Liver (tissue), 9 donors: ENCODE results near the gene ZDBF2. TPM values are rescaled to one million over a fixed set of nuclear protein-coding genes. Genes with fewer than 3 reads are reported as not detected.

Experiments used
- DNase-seq: peaks from one replicate; pipeline ENCODE4 v3.0.0-alpha.2; 2017; ENCODE audit warnings: low spot score
- H3K27ac ChIP-seq, 2 donors: one replicate each; pipeline ENCODE4 v1.7.0; 2013; ENCODE audit warnings: inconsistent platforms in 2 of 2, low read length in 2 of 2, control low read depth in 1 of 2, low read depth in 1 of 2, mild to moderate bottlenecking in 1 of 2
- H3K27me3 ChIP-seq, 4 donors: one replicate each; pipeline versions ENCODE4 v1.6.1 to v1.7.0; 2013; ENCODE audit warnings: low read length in 3 of 4, inconsistent platforms in 1 of 4, mild to moderate bottlenecking in 1 of 4, moderate library complexity in 1 of 4; ENCODE audit not compliant: control insufficient read depth in 4 of 4, insufficient read depth in 4 of 4
- H3K36me3 ChIP-seq, 4 donors: one replicate each; pipeline versions ENCODE4 v1.6.1 to v1.7.0; 2013; ENCODE audit warnings: low read length in 3 of 4, mild to moderate bottlenecking in 3 of 4, low read depth in 1 of 4, moderate library complexity in 1 of 4; ENCODE audit not compliant: control insufficient read depth in 4 of 4, insufficient read depth in 3 of 4
- H3K4me1 ChIP-seq, 4 donors: one replicate each; pipeline versions ENCODE4 v1.6.1 to v1.7.0; 2013; ENCODE audit warnings: low read length in 3 of 4, mild to moderate bottlenecking in 3 of 4, moderate library complexity in 1 of 4; ENCODE audit not compliant: control insufficient read depth in 4 of 4, insufficient read depth in 4 of 4
- H3K4me3 ChIP-seq, 3 donors: one replicate each; pipeline versions ENCODE4 v1.6.1 to v1.7.0; 2013; ENCODE audit warnings: low read length in 3 of 3, control low read depth in 1 of 3, low read depth in 1 of 3, mild to moderate bottlenecking in 1 of 3
- H3K9ac ChIP-seq, 2 donors: one replicate each; pipeline ENCODE4 v1.7.0; 2013; ENCODE audit warnings: low read length in 2 of 2, mild to moderate bottlenecking in 2 of 2, moderate library complexity in 2 of 2, control low read depth in 1 of 2, low read depth in 1 of 2
- H3K9me3 ChIP-seq, 4 donors: one replicate each; pipeline versions ENCODE4 v1.6.1 to v1.7.0; 2013; ENCODE audit warnings: low read length in 3 of 4; ENCODE audit not compliant: control insufficient read depth in 4 of 4
- ATF3 ChIP-seq: IDR thresholded peaks from 2 replicates; pipeline ENCODE4 v1.6.1; 2016; ENCODE audit warnings: antibody characterized with exemption
- EGR1 ChIP-seq, 2 donors: IDR thresholded peaks; 2 replicates each; pipeline ENCODE4 v1.6.1; 2016 to 2018; ENCODE audit warnings: antibody characterized with exemption in 2 of 2, low read depth in 2 of 2
- FOXA2 ChIP-seq: IDR thresholded peaks from 2 replicates; pipeline ENCODE4 v1.6.1; 2016; ENCODE audit warnings: antibody characterized with exemption
- HNF4A ChIP-seq, 2 donors: conservative IDR thresholded peaks; 2 replicates each; pipeline ENCODE4 v1.6.1; 2016; ENCODE audit warnings: antibody characterized with exemption in 2 of 2, mild to moderate bottlenecking in 2 of 2
- HNF4G ChIP-seq: IDR thresholded peaks from 2 replicates; pipeline ENCODE4 v1.6.1; 2016; ENCODE audit warnings: antibody characterized with exemption
- JUND ChIP-seq, 2 donors: IDR thresholded peaks; 2 replicates each; pipeline ENCODE4 v1.6.1; 2016; ENCODE audit warnings: antibody characterized with exemption in 2 of 2
- MAX ChIP-seq: IDR thresholded peaks from 2 replicates; pipeline ENCODE4 v1.6.1; 2016; ENCODE audit warnings: antibody characterized with exemption
- NR2F2 ChIP-seq: IDR thresholded peaks from 2 replicates; pipeline ENCODE4 v1.6.1; 2016; ENCODE audit warnings: antibody characterized with exemption
- RAD21 ChIP-seq, 2 donors: IDR thresholded peaks; 2 replicates each; pipeline ENCODE4 v1.6.1; 2016; ENCODE audit warnings: antibody characterized with exemption in 2 of 2, mild to moderate bottlenecking in 2 of 2
- REST ChIP-seq: IDR thresholded peaks from 2 replicates; pipeline ENCODE4 v1.6.1; 2016; ENCODE audit warnings: antibody characterized with exemption, mild to moderate bottlenecking
- RXRA ChIP-seq, 2 donors: IDR thresholded peaks; 2 replicates each; pipeline ENCODE4 v1.6.1; 2017 to 2018; ENCODE audit warnings: antibody characterized with exemption in 2 of 2, mild to moderate bottlenecking in 1 of 2
- SP1 ChIP-seq: IDR thresholded peaks from 2 replicates; pipeline ENCODE4 v1.6.1; 2018; ENCODE audit warnings: antibody characterized with exemption, mild to moderate bottlenecking
- ZBTB33 ChIP-seq: IDR thresholded peaks from 2 replicates; pipeline ENCODE4 v1.6.1; 2016; ENCODE audit warnings: antibody characterized with exemption
- WGBS: extraction: QIAGEN DNeasy Blood & Tissue Kit; methylation state at CpG from one replicate; pipeline ENCODE4 v1.1.7; 2013; 5-methylcytosine and 5-hydroxymethylcytosine counted together
- polyA plus RNA-seq, 2 donors: library from polyadenylated mRNA; stranded (reverse) in 1 of 2; unstranded in 1 of 2; fragments of 200-250 nt in 1 of 2; fragments of >200 nt in 1 of 2; fragmentation: Nextera tagmentation in 1 of 2; extraction: Ambion mirVana in 1 of 2; gene quantifications; one replicate each; pipeline versions ENCODE4 v1.2.1 to v1.2.3, GENCODE V29; 2013 to 2015
- total RNA-seq, 2 donors: library from RNA; depleted of rRNA; stranded (reverse); fragments of >200 nt; gene quantifications; one replicate each; pipeline ENCODE4 v1.2.3, GENCODE V29; 2014
- donor health status: healthy.
- donor health status: healthy.
- donor health status: healthy.
- donor health status: healthy.
- donor health status: healthy.

The ZDBF2 gene
- total and polyA plus RNA-seq, 4 donors: 0.97 to 5.9 (median 1.9) TPM

GRCh38 chr2:206253125-206253776 lies 21.2 kb upstream of the ZDBF2 start (continued):
- TF ChIP-seq NR2F2 (no peak), ZBTB33 (no peak), RXRA (IDR thresholded peaks at IDR 0.05) (no peak)

GRCh38 chr2:206253777-206254166 lies 20.7 kb upstream of the ZDBF2 start:
- DNase-seq: no peak
- Histone ChIP-seq H3K27me3 (peaks cover 0 to 7% (median 5%) of the 10 kb centered on the region in 4 donors), H3K9ac (no peak overlapping the region), H3K4me1 (peaks cover 0 to 1% (median 0%) of the 10 kb centered on the region in 4 donors), H3K4me3 (no peak overlapping the region), H3K27ac (no peak overlapping the region), H3K36me3 (no peaks in the 10 kb centered on the region), H3K9me3 (no peaks in the 10 kb centered on the region)
- TF ChIP-seq ZBTB33 (no peak), JUND (IDR thresholded peaks at IDR 0.05) (no peak), HNF4G (no peak), HNF4A (conservative IDR thresholded peaks at IDR 0.05) (no peak), SP1 (no peak), EGR1 (IDR thresholded peaks at IDR 0.05; ENCODE audit: low read depth in 2 of 2) (no peak), RAD21 (IDR thresholded peaks at IDR 0.05) (no peak), FOXA2 (no peak), ATF3 (no peak)
- WGBS: 39% methylated on average over 5 of the region's 5 CpGs

- Histone ChIP-seq H3K9me3 (no peaks in the 10 kb centered on the region), H3K27me3 (peaks cover 0 to 12% (median 5%) of the 10 kb centered on the region in 4 donors), H3K4me3 (no peak overlapping the region), H3K27ac (no peak overlapping the region), H3K9ac (no peak overlapping the region), H3K36me3 (no peaks in the 10 kb centered on the region), H3K4me1 (peaks cover 0 to 1% (median 0%) of the 10 kb centered on the region in 4 donors)
- WGBS: 30% methylated on average over 2 of the region's 2 CpGs
- TF ChIP-seq ZBTB33 (no peak), FOXA2 (no peak), MAX (no peak), REST (no peak), RXRA (IDR thresholded peaks at IDR 0.05) (no peak)
- no peak for DNase-seq
Observed at GRCh38 chr2:206255003-206255402, 19.5 kb upstream of the ZDBF2 start.
